ENCODE measurements around the gene TEX10. TPM values are rescaled to one million over a fixed set of nuclear protein-coding genes. Genes with fewer than 3 reads are reported as not detected.

Gene TEX10
- total and polyA plus RNA-seq, 7 experiments from 2014 or later: 11.0 to 24.6 (median 18.2) TPM

DNA sequence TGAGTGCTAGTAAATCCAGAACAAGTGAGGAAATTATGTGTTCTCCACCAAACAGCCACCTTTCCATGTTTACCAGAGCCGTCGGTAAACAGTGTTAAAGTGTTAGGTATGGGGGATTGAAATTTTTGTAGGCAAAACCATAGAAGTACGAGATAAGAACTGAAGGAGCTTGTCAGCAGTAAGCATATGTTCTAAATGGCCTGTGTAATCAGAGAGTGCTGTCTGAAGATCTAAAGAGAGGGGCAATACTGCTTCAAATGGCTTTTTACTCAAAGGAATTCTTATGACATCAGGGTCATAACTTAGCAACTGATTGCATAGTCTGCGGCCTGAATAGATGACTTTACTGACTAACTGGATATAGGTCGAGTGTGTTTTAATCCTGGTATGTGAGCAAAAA, 13.4 kb upstream of the TEX10 start:
- ATAC-seq (no peak), DNase-seq (no peak)
- peaks cover 0 to 2% (median 0%) of the 10 kb centered on the region in 5 donors for H3K27me3 Mint-ChIP-seq
- Histone ChIP-seq H3K4me3 (ENCODE audit: low read length) (no peak overlapping the region), H3K9me3 (ENCODE audit: control insufficient read depth in 2 of 3, low read length in 3 of 3) (peaks cover 0 to 6% (median 0%) of the 10 kb centered on the region in 3 experiments), H3K4me1 (ENCODE audit: control insufficient read depth in 2 of 2, insufficient read depth in 2 of 2, low read length in 2 of 2) (no peaks in the 10 kb centered on the region), H3K27me3 (ENCODE audit: control insufficient read depth in 2 of 2, insufficient read depth in 2 of 2, low read length in 2 of 2) (no peaks in the 10 kb centered on the region), H3K27ac (ENCODE audit: low read depth, low read length) (no peak overlapping the region), H3K36me3 (ENCODE audit: control insufficient read depth in 2 of 3, insufficient read depth in 3 of 3, low read length in 3 of 3) (no peaks in the 10 kb centered on the region)
- H3K4me3 Mint-ChIP-seq: no peak overlapping the region
- no peak overlapping the region for H3K27ac Mint-ChIP-seq
- CTCF ChIA-PET: no interaction called here
- POLR2A ChIA-PET: interaction anchor here (0.6 kb wide), 1 partner anchor 240 kb away, joined by 6 read pairs; no protein-coding TSS in a partner anchor
- peaks cover 0 to 45% (median 9%) of the 10 kb centered on the region in 11 donors for H3K9me3 Mint-ChIP-seq
- intact Hi-C loops (cut with micrococcal nuclease): no loop called here
- no peaks in the 10 kb centered on the region for H3K4me1 Mint-ChIP-seq
- H3K36me3 Mint-ChIP-seq: peaks cover 0 to 16% (median 5%) of the 10 kb centered on the region in 5 donors

DNA sequence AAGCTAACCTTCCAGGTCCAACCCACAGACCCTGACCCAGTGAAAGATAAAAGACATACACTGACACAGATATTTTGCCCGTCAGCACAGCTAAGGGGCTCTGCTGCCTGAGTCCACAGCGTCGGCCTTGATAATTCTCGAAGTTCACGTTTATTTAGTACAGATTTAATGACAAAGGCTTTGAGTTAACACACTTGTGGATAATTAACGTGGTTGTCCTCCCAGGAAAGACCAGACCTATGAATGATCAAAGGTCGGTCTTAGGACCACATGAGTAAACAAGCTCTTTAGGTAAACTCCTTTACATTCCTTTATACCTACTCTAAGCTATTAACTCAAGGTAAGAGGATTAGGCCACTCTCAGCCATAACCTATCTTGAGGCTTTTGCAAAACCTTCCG, 11.3 kb upstream of the TEX10 start:
- Mint-ChIP-seq H3K36me3 (peaks cover 2 to 19% (median 3%) of the 10 kb centered on the region in 5 donors), H3K27me3 (no peaks in the 10 kb centered on the region), H3K9me3 (peaks cover 2 to 43% (median 8%) of the 10 kb centered on the region in 11 donors), H3K4me3 (no peak overlapping the region), H3K4me1 (no peaks in the 10 kb centered on the region), H3K27ac (no peak overlapping the region)
- no peak for ATAC-seq
- no peaks in the 10 kb centered on the region for H3K4me1 ChIP-seq (ENCODE audit: control insufficient read depth in 2 of 2, insufficient read depth in 2 of 2, low read length in 2 of 2)
- no peak overlapping the region for H3K27ac ChIP-seq (ENCODE audit: low read depth, low read length)
- H3K27me3 ChIP-seq (ENCODE audit: control insufficient read depth in 2 of 2, insufficient read depth in 2 of 2, low read length in 2 of 2): no peaks in the 10 kb centered on the region
- ChIA-PET CTCF (no interaction called here), POLR2A (no interaction called here)
- no peak for DNase-seq
- peaks cover 0 to 6% (median 0%) of the 10 kb centered on the region in 3 experiments for H3K9me3 ChIP-seq (ENCODE audit: control insufficient read depth in 2 of 3, low read length in 3 of 3)
- intact Hi-C loops (cut with micrococcal nuclease): no loop called here
- H3K4me3 ChIP-seq (ENCODE audit: low read length): no peak overlapping the region
- no peaks in the 10 kb centered on the region for H3K36me3 ChIP-seq (ENCODE audit: control insufficient read depth in 2 of 3, insufficient read depth in 3 of 3, low read length in 3 of 3)

DNA sequence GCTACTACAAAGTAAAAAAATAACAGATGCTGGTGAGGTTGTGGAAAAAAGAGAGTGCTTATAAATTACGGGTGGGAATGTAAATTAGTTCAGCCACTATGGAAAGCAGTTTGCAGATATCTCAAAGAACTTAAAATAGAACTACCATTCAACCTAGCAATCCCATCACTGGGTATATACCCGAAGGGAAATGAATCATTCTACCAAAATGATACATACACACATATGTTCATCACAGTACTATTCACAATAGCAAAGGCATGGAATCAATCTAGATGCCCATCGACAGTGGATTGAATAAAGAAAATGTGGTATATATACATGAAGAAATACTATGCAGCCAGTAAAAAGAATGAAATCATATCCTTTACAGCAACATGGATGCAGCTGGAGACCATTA, 6.3 kb upstream of the TEX10 start:
- Histone ChIP-seq H3K27me3 (ENCODE audit: control insufficient read depth in 2 of 2, insufficient read depth in 2 of 2, low read length in 2 of 2) (no peaks in the 10 kb centered on the region), H3K9me3 (ENCODE audit: control insufficient read depth in 2 of 3, low read length in 3 of 3) (peaks cover 0 to 5% (median 0%) of the 10 kb centered on the region in 3 experiments), H3K4me1 (ENCODE audit: control insufficient read depth in 2 of 2, insufficient read depth in 2 of 2, low read length in 2 of 2) (no peaks in the 10 kb centered on the region), H3K27ac (ENCODE audit: low read depth, low read length) (no peak overlapping the region), H3K4me3 (ENCODE audit: low read length) (no peak overlapping the region), H3K36me3 (ENCODE audit: control insufficient read depth in 2 of 3, insufficient read depth in 3 of 3, low read length in 3 of 3) (no peaks in the 10 kb centered on the region)
- Mint-ChIP-seq H3K36me3 (peaks cover 3 to 19% (median 13%) of the 10 kb centered on the region in 5 donors), H3K9me3 (peaks cover 3 to 26% (median 8%) of the 10 kb centered on the region in 11 donors), H3K27me3 (no peaks in the 10 kb centered on the region), H3K27ac (no peak overlapping the region), H3K4me1 (peaks cover 3 to 20% (median 6%) of the 10 kb centered on the region in 7 donors), H3K4me3 (no peak overlapping the region)
- ChIA-PET POLR2A (no interaction called here), CTCF (no interaction called here)
- intact Hi-C loops (cut with micrococcal nuclease): loop anchor here in 1 of 2 donors (10.0 kb wide), 1 partner anchor 254 kb away; no protein-coding TSS in a partner anchor
- ATAC-seq (no peak), DNase-seq (no peak)

DNA sequence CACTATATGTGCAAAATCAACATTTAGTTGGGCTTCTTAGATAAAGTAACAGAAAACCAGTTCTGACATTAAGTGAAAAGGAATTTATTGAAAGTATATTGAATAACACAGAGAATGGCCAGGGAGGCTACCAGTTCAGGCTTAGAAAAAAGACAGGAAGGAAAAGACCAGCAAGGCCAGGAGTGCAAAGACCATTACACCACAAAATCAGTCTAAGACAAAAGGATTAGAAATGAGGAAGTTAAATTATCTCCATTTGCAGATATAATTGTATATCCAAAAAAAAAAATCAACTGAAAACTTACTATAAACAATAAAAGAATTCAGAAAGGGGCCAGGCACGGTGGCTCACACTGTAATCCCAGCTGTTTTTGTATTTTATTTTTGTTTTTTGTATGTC, 4.8 kb upstream of the TEX10 start:
- DNase-seq (no peak), ATAC-seq (no peak)
- peaks cover 0 to 5% (median 0%) of the 10 kb centered on the region in 3 experiments for H3K9me3 ChIP-seq (ENCODE audit: control insufficient read depth in 2 of 3, low read length in 3 of 3)
- Mint-ChIP-seq H3K36me3 (peaks cover 3 to 17% (median 12%) of the 10 kb centered on the region in 5 donors), H3K27ac (no peak overlapping the region), H3K9me3 (peaks cover 0 to 22% (median 7%) of the 10 kb centered on the region in 11 donors), H3K4me1 (peaks cover 9 to 29% (median 17%) of the 10 kb centered on the region in 7 donors), H3K27me3 (no peaks in the 10 kb centered on the region), H3K4me3 (no peak overlapping the region)
- no peaks in the 10 kb centered on the region for H3K36me3 ChIP-seq (ENCODE audit: control insufficient read depth in 2 of 3, insufficient read depth in 3 of 3, low read length in 3 of 3)
- H3K27ac ChIP-seq (ENCODE audit: low read depth, low read length): no peak overlapping the region
- no peak overlapping the region for H3K4me3 ChIP-seq (ENCODE audit: low read length)
- peaks cover 3 to 7% of the 10 kb centered on the region in 2 donors for H3K4me1 ChIP-seq (ENCODE audit: control insufficient read depth in 2 of 2, insufficient read depth in 2 of 2, low read length in 2 of 2)
- intact Hi-C loops (cut with micrococcal nuclease): loop anchor here in 1 of 2 donors (10.0 kb wide), 1 partner anchor 253 kb away; no protein-coding TSS in a partner anchor
- CTCF ChIA-PET: interaction anchor here (1.3 kb wide), 1 partner anchor 12 kb away, joined by 3 read pairs; no protein-coding TSS in a partner anchor
- POLR2A ChIA-PET: no interaction called here
- no peaks in the 10 kb centered on the region for H3K27me3 ChIP-seq (ENCODE audit: control insufficient read depth in 2 of 2, insufficient read depth in 2 of 2, low read length in 2 of 2)

DNA sequence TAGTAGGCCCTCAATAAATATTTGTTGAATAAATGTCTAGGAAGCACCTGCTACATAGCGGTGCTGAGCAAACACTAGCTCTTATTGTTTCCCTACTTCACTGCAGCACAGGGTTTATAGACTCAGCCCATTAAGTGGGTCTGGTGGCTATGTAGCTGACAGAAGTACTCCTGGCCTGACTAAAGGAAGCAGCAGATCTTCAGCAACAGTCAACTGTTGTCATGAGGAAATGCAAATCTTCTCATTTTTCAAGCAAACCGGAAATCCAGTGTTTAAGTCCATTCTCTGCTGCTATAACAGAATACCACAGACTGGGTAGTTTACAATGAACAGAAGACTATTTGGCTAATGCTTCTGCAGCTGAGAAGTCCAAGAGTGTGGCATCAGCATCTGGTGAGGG, 2.8 kb upstream of the TEX10 start:
- peaks cover 0 to 22% (median 7%) of the 10 kb centered on the region in 11 donors for H3K9me3 Mint-ChIP-seq
- intact Hi-C loops (cut with micrococcal nuclease): loop anchor here in 1 of 2 donors (10.0 kb wide), 1 partner anchor 251 kb away; no protein-coding TSS in a partner anchor
- H3K27ac Mint-ChIP-seq: peak overlapping the region in 2 of 9 donors; percentile 53 to 79
- no peaks in the 10 kb centered on the region for H3K27me3 Mint-ChIP-seq
- Histone ChIP-seq H3K27me3 (ENCODE audit: control insufficient read depth in 2 of 2, insufficient read depth in 2 of 2, low read length in 2 of 2) (no peaks in the 10 kb centered on the region), H3K4me3 (ENCODE audit: low read length) (no peak overlapping the region), H3K4me1 (ENCODE audit: control insufficient read depth in 2 of 2, insufficient read depth in 2 of 2, low read length in 2 of 2) (peaks cover 8 to 11% of the 10 kb centered on the region in 2 donors), H3K9me3 (ENCODE audit: control insufficient read depth in 2 of 3, low read length in 3 of 3) (peaks cover 0 to 5% (median 0%) of the 10 kb centered on the region in 3 experiments), H3K27ac (ENCODE audit: low read depth, low read length) (no peak overlapping the region), H3K36me3 (ENCODE audit: control insufficient read depth in 2 of 3, insufficient read depth in 3 of 3, low read length in 3 of 3) (peaks cover 0 to 5% (median 0%) of the 10 kb centered on the region in 3 experiments)
- no peak for ATAC-seq
- ChIA-PET CTCF (interaction anchor here (0.6 kb wide), 1 partner anchor 238 kb away, joined by 5 read pairs; no protein-coding TSS in a partner anchor), POLR2A (no interaction called here)
- peaks cover 3 to 17% (median 12%) of the 10 kb centered on the region in 5 donors for H3K36me3 Mint-ChIP-seq
- no peak for DNase-seq
- peaks cover 22 to 41% (median 34%) of the 10 kb centered on the region in 7 donors for H3K4me1 Mint-ChIP-seq
- no peak overlapping the region for H3K4me3 Mint-ChIP-seq

DNA sequence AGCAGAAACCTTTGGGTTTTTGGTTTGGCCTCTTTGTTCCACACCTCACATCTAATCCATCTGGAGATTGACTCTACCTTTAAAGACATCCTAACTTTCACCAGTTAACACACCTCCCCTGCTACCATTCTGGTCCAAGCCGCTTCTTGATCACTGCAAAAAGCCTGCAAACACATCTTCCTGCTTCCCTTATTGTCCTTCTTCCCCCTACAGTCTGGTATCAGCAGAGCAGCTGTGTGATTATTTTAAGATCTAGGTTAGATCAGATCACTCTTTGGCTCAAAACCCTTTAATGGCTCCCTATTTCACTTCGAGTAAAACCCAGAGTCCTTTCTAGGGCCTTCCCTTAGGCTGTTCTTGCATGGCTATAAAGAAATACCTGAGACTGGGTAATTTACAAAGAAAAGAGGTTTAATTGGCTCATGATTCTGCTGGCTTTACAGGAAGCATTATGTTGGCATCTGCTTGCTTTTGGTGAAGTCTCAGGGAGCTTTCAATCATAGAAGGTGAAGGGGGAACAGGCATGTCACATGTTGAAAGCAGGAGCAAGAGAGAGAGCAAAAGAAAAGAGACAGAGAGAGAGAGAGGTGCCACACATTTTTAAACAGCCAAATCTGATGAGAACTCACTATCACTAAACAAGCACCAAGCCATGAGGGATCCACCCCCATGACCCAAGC, 1.5 kb upstream of the TEX10 start:
- POLR2A ChIA-PET: no interaction called here
- peaks cover 0 to 22% (median 7%) of the 10 kb centered on the region in 11 donors for H3K9me3 Mint-ChIP-seq
- H3K27me3 ChIP-seq (ENCODE audit: control insufficient read depth in 2 of 2, insufficient read depth in 2 of 2, low read length in 2 of 2): no peaks in the 10 kb centered on the region
- CTCF ChIA-PET: no interaction called here
- no peak overlapping the region for H3K4me3 ChIP-seq (ENCODE audit: low read length)
- peaks cover 3 to 20% (median 9%) of the 10 kb centered on the region in 5 donors for H3K36me3 Mint-ChIP-seq
- peaks cover 8 to 22% of the 10 kb centered on the region in 2 donors for H3K4me1 ChIP-seq (ENCODE audit: control insufficient read depth in 2 of 2, insufficient read depth in 2 of 2, low read length in 2 of 2)
- peaks cover 0 to 5% (median 0%) of the 10 kb centered on the region in 3 experiments for H3K9me3 ChIP-seq (ENCODE audit: control insufficient read depth in 2 of 3, low read length in 3 of 3)
- H3K36me3 ChIP-seq (ENCODE audit: control insufficient read depth in 2 of 3, insufficient read depth in 3 of 3, low read length in 3 of 3): peaks cover 0 to 5% (median 0%) of the 10 kb centered on the region in 3 experiments
- H3K4me1 Mint-ChIP-seq: peaks cover 32 to 51% (median 47%) of the 10 kb centered on the region in 7 donors
- H3K27ac ChIP-seq (ENCODE audit: low read depth, low read length): no peak overlapping the region
- intact Hi-C loops (cut with micrococcal nuclease): loop anchor here (5.0 to 10.0 kb wide), 4 partner anchors 243 to 1178 kb away; partner anchors contain the start of genes ALG2 (in 1 of the 2), RNF20 (in 1 of the 2) and SEC61B (in 1 of the 2)
- H3K27me3 Mint-ChIP-seq: no peaks in the 10 kb centered on the region
- DNase-seq: no peak
- peak overlapping the region in 8 of 9 donors; percentile 19 to 87 (median 54) for H3K27ac Mint-ChIP-seq
- H3K4me3 Mint-ChIP-seq: peak overlapping the region; percentile 1 to 92 (median 47)
- no peak for ATAC-seq

Data from naive thymus-derived CD4-positive, alpha-beta T cell (primary cell).